Measurements from ENCODE around the gene ATXN7.

Gene ATXN7

DNA sequence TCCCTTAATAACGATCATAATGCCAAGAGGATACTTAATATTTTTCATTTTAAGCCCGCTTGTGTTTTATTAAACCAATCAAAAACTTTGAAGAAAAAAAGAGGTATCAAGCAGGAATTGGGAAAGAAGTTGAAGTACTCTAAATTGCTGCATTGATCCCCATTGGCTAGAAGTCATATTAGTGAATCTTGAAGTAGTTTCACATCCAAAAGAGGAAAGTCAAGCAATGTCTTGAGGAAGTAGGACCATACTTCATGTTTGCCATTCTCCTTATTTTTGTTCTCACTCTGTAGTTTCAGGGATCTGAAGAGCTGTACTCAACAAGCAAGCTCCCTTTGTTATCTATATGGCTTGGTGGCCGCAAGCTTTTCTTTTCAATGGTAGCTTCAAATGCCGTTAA is 46.3 kb downstream of the ATXN7 start:
- Mint-ChIP-seq H3K4me3 (no peak overlapping the region), H3K27me3 (no peaks in the 10 kb centered on the region), H3K27ac (peak overlapping the region; percentile 30), H3K4me1 (peaks cover 43% of the 10 kb centered on the region), H3K9me3 (no peaks in the 10 kb centered on the region), H3K36me3 (no peaks in the 10 kb centered on the region)

DNA sequence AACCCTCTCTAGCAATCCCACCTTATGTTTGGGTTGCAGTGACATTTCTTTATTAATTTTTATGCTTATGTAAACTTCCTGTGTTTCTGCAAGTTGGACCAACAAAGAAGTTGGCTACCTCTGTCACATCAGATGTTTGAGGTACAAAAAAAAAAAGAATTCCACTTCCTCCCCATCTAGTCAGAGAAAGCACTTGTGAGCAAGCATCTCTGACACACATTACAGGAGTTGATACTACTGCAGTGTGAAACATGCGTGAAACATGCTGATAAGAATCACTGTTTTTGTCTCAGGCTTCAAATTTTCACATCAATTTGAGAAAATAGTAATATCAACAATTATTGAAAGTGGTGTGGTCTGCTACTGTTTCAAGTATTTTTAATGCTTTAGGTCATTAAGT is 47.2 kb downstream of the ATXN7 start:
- H3K27ac Mint-ChIP-seq: peak overlapping the region; percentile 94
- no peaks in the 10 kb centered on the region for H3K27me3 Mint-ChIP-seq
- no peaks in the 10 kb centered on the region for H3K36me3 Mint-ChIP-seq
- no peaks in the 10 kb centered on the region for H3K9me3 Mint-ChIP-seq
- H3K4me1 Mint-ChIP-seq: peaks cover 43% of the 10 kb centered on the region
- H3K4me3 Mint-ChIP-seq: peak overlapping the region; percentile 96

DNA sequence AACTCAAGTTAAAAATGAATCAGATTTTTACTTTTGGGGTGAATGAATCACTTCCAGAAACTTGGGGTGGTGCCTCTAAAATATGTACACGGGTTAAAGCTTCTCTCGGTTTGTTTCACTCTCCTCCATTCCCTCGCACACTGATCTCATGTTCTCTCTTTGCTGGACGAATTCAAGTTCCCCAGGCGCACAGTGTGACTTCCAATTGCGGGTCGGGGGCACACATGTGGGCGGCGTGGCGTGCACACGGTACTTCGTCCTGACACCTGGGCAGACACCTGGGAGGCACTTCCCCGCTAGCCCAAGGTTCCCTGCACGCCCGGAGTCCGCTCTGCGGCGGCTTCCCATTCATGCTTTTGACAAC is 47.8 kb downstream of the ATXN7 start:
- H3K9me3 Mint-ChIP-seq: no peaks in the 10 kb centered on the region
- peaks cover 4% of the 10 kb centered on the region for H3K36me3 Mint-ChIP-seq
- H3K4me3 Mint-ChIP-seq: peak overlapping the region; percentile 96
- peak overlapping the region; percentile 94 for H3K27ac Mint-ChIP-seq
- H3K4me1 Mint-ChIP-seq: peaks cover 47% of the 10 kb centered on the region
- no peaks in the 10 kb centered on the region for H3K27me3 Mint-ChIP-seq

DNA sequence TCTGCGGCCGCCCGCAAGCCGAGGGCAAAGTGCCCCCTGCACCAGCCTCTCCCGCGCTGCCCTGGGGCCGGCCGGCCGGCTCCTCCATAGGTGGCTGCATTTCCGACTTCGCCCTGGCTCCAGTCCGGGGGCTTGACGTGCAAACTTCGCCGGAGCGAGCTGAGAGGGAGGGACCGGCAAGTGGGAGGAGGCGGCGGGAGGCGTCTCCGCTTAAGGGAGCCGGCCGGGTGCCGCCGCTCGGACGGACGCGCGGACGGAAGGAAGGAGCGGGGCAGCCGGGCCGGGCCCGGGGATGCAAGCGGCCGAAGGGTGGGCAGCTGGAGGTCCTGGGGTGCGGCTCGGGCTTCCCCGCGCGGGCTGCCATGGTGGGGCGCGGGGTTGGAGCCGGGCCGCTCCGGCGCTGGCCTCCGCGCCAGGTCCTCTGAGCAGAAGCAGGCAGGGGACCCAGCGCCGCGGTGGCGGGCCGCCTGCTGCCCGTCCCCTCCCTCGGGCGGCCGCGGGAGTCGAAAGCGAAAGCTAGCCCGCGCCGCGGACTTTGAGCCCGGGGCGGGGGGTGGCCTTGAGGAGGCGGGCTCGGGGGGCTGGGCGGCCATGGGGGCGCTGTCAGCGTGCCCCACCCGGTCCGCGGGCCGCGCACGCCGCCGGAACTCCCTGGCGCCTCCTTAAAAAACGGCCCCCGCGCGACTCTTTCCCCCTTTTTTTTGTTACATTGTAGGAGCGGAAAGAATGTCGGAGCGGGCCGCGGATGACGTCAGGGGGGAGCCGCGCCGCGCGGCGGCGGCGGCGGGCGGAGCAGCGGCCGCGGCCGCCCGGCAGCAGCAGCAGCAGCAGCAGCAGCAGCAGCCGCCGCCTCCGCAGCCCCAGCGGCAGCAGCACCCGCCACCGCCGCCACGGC is 48.5 kb downstream of the ATXN7 start, which contains the start of gene SCAANT1:
TSS of gene SCAANT1 (minus strand) at position 511 of the 895 bp plus-strand sequence.
- no peaks in the 10 kb centered on the region for H3K9me3 Mint-ChIP-seq
- peaks cover 6% of the 10 kb centered on the region for H3K36me3 Mint-ChIP-seq
- H3K4me1 Mint-ChIP-seq: peaks cover 49% of the 10 kb centered on the region
- H3K27ac Mint-ChIP-seq: peak within 1 kb of the TSS; percentile 94
- H3K4me3 Mint-ChIP-seq: peak within 1 kb of the TSS; percentile 96
- H3K27me3 Mint-ChIP-seq: no peaks in the 10 kb centered on the region

DNA sequence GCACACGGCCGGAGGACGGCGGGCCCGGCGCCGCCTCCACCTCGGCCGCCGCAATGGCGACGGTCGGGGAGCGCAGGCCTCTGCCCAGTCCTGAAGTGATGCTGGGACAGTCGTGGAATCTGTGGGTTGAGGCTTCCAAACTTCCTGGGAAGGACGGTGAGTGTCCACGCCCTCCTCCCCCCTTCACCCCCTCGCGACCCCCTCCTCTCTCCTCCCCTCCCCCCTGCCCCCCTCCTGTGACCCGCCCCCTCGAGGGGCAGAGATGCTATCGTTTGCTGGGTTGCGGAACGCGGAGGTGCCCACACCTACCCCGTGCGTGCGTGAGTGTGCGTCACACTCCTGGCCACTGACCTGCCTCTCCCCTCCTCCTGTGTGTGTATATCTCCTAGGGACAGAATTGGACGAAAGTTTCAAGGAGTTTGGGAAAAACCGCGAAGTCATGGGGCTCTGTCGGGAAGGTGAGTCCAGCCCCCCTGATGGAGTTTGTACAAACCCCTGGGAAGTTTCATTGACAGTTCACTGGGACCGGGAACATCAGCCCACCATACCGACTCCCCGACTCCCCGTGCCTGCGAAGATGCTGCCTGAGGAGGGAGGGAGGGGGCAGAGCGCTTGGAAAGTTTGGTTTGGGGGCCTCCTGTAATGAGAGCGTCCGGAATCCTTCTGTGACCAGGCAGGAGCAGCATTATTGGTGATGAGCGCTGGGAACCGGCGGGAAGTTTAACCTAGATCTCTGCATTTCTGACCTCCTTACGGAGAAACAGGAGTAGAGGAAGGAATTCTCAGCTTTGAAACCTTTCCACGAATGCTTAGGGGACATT is 49.3 kb downstream of the ATXN7 start:
- H3K27me3 Mint-ChIP-seq: no peaks in the 10 kb centered on the region
- H3K4me1 Mint-ChIP-seq: peaks cover 55% of the 10 kb centered on the region
- no peaks in the 10 kb centered on the region for H3K9me3 Mint-ChIP-seq
- H3K36me3 Mint-ChIP-seq: peaks cover 6% of the 10 kb centered on the region
- H3K27ac Mint-ChIP-seq: peak overlapping the region; percentile 82
- H3K4me3 Mint-ChIP-seq: peak overlapping the region; percentile 91

DNA sequence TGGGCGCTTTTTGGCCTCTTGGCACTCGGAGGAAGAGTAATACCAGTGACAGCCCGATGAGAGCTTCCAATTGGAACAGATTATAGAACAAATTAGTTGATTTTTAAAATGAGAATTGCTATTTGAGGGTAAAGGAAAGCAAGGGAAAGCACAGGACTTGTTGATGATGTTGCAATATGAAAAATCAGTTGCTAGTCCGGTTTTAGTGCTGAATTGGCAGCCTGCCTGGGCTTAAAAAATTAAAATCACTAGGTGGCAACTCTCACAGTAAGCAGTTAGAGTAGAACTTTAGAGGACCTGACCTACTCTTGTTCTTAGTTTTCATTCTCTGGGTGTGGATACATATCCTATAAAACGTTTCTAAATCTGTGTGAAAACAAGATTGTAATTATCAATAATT is 50.6 kb downstream of the ATXN7 start:
- H3K27me3 Mint-ChIP-seq: no peaks in the 10 kb centered on the region
- H3K4me1 Mint-ChIP-seq: peaks cover 61% of the 10 kb centered on the region
- H3K9me3 Mint-ChIP-seq: no peaks in the 10 kb centered on the region
- peak overlapping the region; percentile 91 for H3K4me3 Mint-ChIP-seq
- H3K27ac Mint-ChIP-seq: peak overlapping the region; percentile 51
- H3K36me3 Mint-ChIP-seq: peaks cover 13% of the 10 kb centered on the region

DNA sequence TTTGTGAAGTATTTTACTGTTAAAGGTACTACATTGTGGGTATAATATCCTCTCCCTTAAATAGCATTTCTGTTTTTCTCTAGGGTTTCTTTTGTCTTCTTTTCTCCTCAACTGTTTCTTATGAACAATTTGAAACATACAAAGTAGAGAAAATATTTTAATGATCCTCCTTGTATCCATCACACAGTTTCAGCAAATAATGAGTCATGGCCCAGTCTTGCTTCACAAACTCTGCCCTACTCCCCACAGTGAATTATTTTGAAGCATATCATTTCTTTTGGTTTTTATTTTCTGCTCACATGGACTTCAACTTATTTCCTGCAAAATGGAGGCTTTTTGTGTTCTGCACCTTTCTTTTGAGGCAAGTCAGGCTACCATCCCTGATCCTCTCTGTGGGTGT is 54.7 kb downstream of the ATXN7 start:
- peaks cover 55% of the 10 kb centered on the region for H3K4me1 Mint-ChIP-seq

DNA sequence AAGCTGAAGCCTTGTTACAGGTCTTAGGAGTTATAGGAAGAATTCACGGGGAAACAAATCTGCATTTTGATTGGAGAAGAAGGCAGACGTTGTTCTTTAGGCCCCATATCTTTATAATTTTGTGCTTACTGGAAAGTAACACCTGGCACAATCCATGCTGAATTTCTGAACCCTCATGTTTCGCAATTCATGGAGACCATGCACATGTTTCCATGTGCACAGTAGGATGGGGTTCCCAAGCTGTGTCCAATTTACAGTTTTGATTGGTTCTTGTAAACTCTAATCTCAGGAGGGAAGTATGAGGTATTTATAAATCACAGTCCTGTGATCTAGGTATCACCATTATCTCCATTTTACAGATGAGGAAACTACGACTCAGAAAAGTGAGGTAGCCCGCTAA is 56.3 kb downstream of the ATXN7 start:
- Mint-ChIP-seq H3K4me1 (peaks cover 54% of the 10 kb centered on the region), H3K9me3 (no peaks in the 10 kb centered on the region), H3K27me3 (no peaks in the 10 kb centered on the region), H3K27ac (no peak overlapping the region), H3K4me3 (no peak overlapping the region), H3K36me3 (peaks cover 37% of the 10 kb centered on the region)

More for the DNA sequence above, 54.7 kb downstream of the ATXN7 start:
- Mint-ChIP-seq H3K27ac (peak overlapping the region; percentile 41), H3K4me3 (no peak overlapping the region), H3K36me3 (peaks cover 26% of the 10 kb centered on the region), H3K27me3 (no peaks in the 10 kb centered on the region), H3K9me3 (no peaks in the 10 kb centered on the region)

DNA sequence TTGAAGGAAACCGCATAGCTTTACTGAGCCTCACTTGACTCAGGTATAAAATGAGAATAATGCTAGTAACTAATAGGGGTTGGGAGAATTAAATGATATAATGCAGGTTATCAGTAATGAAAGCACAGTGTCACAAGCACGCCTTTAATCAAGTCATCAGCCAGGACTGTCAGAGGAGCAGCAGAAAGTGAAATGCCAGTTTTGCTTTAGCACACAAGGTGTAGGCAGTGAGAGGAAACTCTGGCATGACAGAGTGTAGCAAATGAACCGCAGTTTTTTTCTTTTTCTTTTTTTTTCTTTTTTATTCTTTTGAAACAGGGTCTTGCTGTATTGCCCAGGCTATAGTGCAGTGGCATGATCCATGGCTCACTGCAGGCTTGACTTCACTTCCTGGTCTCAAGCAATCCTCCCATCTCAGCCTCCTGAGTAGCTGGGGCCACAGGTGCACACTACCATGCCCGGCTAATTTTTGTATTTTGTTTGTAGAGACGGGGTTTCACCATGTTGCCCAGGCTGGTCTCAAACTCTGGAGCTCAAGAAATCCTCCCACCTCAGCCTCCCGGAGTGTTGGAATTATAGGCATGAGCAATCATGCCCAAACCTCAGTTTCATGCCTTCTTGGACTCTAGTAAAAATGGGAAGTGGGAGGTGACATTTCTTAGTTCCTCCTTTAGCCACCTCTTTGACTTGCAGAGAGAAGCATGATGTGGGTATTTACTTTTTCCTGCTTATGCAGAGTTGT is 58.2 kb downstream of the ATXN7 start:
- no peaks in the 10 kb centered on the region for H3K9me3 Mint-ChIP-seq
- H3K27me3 Mint-ChIP-seq: no peaks in the 10 kb centered on the region
- no peak overlapping the region for H3K4me3 Mint-ChIP-seq
- peaks cover 43% of the 10 kb centered on the region for H3K36me3 Mint-ChIP-seq
- no peak overlapping the region for H3K27ac Mint-ChIP-seq
- peaks cover 59% of the 10 kb centered on the region for H3K4me1 Mint-ChIP-seq

DNA sequence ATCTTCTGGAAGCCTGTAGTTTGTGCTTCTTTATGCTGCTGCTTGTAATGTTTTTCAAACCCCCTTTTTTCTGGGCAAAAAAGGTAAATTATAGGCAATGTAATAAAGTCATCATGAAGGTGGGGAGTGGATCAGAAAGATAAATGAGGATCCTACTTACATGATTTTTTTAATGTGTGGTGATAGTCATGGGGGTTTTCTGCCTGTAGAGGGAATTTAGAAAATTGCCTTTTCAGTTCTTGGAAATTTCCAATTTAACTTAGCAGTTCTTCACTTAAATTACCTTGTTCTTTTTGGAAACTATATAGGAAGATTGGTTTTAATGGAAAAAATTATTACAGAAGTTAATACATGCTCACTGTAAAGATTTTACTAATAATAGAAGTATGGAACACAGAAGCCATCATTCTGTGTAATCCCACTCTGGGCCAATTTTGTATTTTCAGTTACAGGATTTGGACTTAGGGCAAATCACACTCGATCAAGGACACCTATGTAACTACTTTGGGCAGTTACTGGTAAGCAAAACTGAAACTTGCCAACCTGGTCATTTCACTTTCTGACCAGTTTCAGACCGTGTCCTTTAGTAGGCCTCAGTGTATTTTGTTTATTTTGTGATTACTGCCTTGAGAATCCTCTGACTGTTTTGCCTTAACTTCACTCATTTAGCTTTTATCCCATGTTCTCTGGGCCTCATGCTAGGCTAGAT is 59.0 kb downstream of the ATXN7 start:
- Mint-ChIP-seq H3K4me3 (no peak overlapping the region), H3K36me3 (peaks cover 48% of the 10 kb centered on the region), H3K9me3 (no peaks in the 10 kb centered on the region), H3K27ac (no peak overlapping the region), H3K27me3 (no peaks in the 10 kb centered on the region), H3K4me1 (peaks cover 61% of the 10 kb centered on the region)

DNA sequence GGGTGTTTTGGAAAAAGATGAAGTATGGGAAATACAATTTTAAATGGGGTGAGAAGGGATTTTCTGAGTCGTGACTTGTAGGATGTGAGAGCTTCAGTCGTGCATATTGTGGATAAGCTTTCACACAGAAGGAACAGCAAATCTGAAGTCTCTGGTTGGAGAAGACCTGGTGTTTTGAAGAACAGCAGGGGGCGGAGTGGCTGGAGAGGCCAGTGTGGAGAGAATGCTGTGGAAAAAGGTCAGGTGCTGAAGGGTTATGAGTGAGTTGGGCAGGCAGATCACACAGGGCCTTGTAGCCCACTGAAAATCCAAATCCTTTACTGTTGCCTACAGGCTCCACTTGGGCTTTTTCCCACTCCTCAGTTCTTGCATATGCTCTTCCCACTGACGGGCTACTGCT is 62.6 kb downstream of the ATXN7 start:
- H3K27me3 Mint-ChIP-seq: no peaks in the 10 kb centered on the region
- peaks cover 52% of the 10 kb centered on the region for H3K4me1 Mint-ChIP-seq
- no peak overlapping the region for H3K4me3 Mint-ChIP-seq
- no peak overlapping the region for H3K27ac Mint-ChIP-seq
- peaks cover 37% of the 10 kb centered on the region for H3K36me3 Mint-ChIP-seq
- H3K9me3 Mint-ChIP-seq: no peaks in the 10 kb centered on the region

DNA sequence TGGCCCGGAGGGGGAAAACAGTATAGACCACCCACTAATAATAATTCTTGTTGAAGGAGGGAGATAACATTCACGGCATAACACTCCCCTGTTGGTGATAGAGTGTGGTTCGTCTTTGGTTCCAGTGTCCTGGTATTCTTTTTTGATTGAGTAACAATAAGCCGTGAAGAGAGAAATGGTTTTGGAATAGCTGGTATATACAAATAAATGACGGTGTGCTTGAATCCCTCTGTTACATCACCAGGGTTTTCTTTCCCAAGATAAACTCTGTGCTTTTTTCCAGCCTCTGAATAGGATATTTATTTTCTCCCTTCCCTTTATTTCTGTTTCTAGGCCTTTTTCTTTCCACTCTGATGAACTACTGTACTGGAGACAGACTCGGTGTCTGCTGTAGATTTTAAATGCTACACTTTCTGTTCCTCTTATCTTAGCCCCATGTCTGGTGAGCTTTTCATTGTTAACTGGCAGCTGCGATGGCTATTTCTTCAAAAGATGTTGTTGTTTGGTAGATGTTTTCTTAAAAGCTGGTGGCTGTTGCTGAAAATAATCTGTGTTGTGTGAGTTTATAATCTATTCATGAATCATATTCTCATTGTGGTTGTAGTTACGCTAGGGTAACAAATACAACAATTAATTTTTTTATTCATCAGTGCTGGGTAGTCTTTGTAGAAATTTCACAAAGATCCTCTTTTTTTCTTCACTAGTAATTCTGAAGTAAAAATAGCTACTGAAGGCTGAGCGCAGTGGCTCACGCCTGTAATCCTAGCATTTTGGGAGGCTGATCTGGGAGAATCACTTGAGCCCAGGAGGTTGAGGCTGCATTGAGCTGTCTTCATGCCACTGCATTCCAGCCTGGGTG is 64.0 kb downstream of the ATXN7 start:
- H3K9me3 Mint-ChIP-seq: no peaks in the 10 kb centered on the region
- no peak overlapping the region for H3K4me3 Mint-ChIP-seq
- H3K36me3 Mint-ChIP-seq: peaks cover 32% of the 10 kb centered on the region
- peaks cover 61% of the 10 kb centered on the region for H3K4me1 Mint-ChIP-seq
- no peak overlapping the region for H3K27ac Mint-ChIP-seq
- H3K27me3 Mint-ChIP-seq: no peaks in the 10 kb centered on the region

DNA sequence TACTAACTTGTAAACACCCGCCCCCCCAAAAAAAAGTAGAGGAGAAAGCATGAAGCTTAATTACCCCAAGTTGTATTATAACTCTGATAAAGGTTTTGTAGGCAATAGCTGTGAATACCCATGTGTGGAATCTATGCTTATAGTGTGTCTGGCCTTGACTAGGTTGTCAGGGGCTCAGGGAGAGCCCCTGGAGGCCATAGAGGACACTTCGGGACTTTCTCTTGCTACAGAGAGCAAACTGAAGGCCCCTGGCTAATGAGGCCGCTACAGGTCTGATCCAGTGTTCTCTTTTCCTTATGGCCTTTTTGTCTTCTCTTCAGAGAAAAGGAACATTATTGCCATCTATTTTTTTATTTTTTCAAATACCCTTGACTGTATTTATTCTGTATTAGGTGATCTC is 67.6 kb downstream of the ATXN7 start:
- H3K27ac Mint-ChIP-seq: no peak overlapping the region
- H3K9me3 Mint-ChIP-seq: no peaks in the 10 kb centered on the region
- no peak overlapping the region for H3K4me3 Mint-ChIP-seq
- H3K36me3 Mint-ChIP-seq: peaks cover 7% of the 10 kb centered on the region
- H3K27me3 Mint-ChIP-seq: no peaks in the 10 kb centered on the region
- peaks cover 66% of the 10 kb centered on the region for H3K4me1 Mint-ChIP-seq

DNA sequence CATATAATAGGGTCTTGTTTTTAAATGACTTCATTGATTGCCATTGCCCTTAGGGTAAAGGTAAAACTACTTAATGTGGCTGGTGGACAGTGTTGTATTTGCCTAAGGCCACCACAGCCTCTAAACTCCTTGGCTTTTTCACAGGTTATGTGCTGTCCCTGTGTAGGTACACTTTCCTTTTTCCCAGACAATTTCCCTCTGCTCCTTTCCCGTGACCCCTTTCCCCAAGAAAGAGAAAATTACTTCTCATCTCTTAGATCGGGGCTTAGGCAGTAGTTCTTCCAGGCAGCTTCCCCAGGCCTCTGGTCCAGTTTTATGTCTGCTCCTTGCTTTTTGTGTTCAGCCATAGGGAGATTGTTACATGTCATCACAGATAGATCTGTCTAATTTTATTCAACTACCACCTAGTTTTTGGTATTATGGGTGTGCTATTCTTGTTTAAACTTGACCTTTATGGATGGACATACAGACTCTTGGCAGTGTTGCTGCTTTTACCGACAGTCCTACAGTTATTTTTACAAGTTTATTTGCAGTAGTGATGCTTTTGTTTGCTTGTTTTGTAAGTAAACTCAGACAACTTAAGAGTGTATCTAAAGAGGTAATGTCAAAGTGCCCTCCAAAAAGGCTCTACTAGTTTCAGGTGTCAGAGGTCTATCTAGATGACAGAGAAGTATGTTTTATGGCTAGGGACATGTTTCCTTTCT is 69.0 kb downstream of the ATXN7 start:
- peak overlapping the region; percentile 81 for H3K27ac Mint-ChIP-seq
- peak overlapping the region; percentile 33 for H3K4me3 Mint-ChIP-seq
- H3K9me3 Mint-ChIP-seq: no peaks in the 10 kb centered on the region
- no peaks in the 10 kb centered on the region for H3K27me3 Mint-ChIP-seq
- H3K4me1 Mint-ChIP-seq: peaks cover 72% of the 10 kb centered on the region
- no peaks in the 10 kb centered on the region for H3K36me3 Mint-ChIP-seq

All from activated naive CD4-positive, alpha-beta T cell treated with anti-CD3 and anti-CD28 coated beads, Interleukin-2, amount 50 U/mL, for 24 hours (primary cell).